ENCODE results near the gene ZCCHC24.
A peak's percentile ranks its signal among the peaks of the same experiment; 100 is the strongest.

Gene ZCCHC24

DNA sequence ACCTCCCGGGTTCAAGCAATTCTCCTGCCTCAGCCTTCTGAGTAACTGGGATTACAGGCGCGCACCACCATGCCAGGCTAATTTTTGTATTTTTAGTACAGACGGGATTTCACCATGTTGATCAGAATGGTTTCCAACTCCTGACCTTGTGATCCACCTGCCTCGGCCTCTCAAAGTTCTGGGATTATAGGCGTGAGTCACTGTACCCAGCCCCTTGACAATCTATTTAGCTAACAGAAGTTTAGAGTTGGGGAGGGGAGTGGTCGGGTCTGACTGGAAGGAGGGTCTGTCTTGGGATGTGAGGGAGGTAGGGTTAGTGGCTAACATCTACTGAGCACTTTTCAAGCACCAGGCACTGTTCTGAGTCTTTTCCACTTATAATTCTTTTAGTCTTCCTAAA lies 27.0 kb upstream of the ZCCHC24 start:
- no peak for DNase-seq

DNA sequence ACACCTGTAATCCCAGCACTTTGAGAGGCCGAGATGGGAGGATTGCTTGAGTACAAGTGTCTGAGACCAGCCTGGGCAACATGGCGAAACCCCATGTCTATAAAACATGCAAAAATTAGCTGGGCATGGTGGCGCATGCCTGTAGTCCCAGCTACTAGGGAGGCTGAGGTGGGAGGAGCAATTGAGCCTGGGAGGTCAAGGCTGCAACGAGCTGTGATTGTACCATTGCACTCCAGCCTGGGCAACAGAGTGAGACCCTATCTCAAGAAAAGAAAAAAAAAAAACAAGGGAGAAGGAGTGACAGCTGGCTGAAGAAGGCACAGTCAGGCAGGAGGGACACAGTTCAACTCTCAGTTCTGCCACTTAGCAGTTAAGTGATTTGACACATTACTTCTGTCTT lies 26.4 kb upstream of the ZCCHC24 start:
- DNase-seq = no peak

DNA sequence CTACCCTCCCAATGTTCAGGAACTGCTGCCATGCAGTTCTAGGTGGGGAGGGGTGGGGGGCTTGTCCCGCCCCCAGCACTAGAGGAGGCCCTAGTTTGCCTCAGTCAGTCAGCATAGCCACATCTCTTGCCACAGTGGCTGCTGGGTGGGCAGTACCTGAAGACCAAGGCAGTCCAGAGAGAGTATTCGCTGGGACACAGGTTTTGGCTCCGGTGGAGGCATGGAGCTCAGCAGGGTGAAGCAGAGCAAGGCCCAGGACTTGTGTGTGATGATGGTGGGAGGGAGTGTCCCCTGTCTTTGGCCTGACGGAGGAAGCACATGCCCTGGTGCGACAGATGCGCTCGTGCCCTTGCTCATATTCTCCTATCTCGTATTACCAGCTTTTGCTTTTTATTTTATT lies 24.7 kb upstream of the ZCCHC24 start:
- DNase-seq = no peak

DNA sequence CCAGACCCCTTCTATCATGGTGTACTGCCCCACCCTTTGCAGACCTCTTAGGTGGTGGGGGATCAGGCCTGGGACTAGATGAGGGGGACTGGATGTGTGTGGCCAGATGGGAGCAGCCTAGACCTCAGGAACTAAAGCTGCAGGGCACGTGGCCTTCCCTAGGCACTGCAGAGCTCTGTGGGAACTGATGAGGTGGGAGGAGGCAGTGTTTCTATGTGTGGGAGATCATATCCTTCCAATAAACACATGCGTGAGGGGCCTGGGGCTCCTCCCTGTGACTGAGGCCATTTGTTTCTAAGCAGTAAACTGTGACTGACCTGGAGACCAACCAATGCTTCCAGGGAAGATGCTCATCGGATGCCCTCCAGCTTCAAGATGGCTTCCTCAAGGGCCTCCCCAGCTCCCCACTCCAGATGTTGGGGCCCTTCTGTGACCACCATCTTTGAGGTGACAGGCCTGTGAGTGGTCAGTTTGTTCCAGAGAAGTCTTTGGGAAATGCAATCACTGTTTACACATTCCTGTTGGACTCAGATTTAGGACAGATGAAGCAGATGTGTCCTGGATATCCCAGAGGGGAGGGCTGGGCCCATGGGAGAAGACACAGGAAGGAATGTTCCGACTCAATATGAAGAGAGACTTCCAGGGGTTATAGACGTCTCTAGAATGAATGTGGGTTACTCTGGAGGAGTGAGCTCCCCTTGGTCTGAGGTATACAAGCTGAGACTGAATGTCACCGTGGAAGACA lies 23.6 kb upstream of the ZCCHC24 start:
- no peak for DNase-seq

DNA sequence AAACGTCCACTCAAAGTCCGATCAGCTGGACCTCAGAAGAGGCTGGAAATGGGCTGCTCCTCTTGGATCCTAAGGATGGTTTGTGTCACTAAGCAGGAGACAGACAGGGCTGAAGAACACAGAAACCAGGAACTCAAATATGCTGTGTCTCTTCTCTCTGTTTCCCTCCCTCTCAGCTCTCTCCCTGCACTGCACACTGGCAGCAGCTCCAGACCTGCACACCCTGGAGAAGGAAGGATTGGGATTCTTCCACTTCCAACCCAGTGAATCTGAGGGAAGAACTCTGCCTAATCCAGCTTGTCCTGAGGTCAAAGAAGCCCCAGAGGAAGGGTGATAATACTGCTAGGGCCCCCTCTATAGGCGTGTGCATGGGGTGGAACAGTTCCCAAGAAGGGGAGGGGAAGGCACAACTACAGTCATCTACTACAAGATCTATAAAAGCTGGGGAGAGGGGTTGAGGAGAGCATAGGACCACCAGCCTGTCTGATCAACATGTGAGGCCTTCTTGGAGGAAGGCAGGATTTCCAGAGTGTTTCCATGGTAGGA lies 22.7 kb upstream of the ZCCHC24 start:
- no peak for DNase-seq

DNA sequence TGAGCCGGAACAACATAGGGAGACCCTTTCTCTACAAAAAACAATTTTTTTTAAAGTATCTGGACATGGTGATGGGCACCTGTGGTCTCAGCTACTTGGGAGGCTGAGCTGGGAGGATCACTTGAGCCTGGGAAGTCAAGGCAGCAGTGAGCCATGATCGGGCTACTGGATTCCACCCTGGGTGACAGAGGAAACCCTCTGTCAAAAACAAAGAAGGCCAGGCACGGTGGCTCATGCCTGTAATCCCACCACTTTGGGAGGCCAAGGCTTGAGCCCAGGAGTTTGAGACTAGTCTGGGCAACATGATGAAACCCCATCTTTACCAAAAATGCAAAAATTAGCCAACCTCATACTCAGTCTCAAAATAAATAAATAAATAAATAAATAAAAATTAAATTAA lies 19.9 kb upstream of the ZCCHC24 start:
- no peak for DNase-seq

DNA sequence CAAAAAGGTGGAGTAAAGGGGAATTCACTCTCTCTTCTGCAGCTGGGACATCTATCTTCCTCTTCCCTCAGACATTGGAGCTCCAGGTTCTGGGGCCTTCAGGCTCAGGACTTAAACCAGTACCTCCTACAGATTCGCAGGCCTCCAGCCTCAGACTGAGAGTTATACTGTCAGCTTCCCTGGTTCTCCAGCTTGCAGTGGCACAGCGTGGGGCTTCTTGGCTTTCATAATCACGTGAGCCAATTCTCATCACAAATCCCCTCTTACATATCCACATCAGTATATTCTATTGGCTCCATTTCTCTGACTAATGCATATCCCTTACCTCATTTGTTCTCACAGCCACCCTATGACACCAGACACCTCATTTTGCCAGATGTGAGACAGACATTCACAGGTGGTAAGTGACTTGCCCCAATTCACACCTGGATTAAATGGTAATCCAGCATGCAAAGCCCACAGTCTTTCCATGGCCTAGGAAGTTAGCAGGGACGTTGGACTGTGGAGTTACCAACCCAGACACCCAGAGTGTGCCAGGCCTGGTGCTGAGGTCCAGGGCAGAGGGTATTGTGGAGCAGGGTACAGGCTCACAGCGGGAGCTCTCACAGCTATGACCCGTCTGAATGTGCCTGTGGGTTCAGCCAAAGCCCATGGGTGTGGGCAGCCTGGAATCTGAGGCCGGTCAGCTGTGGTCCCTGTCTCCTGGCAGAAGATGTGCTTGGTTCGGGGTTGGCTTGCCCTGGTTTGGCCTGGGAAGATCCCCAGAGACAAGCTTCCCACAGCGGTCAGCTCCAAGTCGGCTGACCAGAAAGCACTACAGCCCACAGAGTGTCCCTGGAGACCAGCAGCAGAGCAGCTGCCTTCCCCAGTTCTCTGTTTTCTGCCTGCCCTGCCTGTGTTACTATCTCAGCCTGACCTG lies 18.4 kb upstream of the ZCCHC24 start:
- DNase-seq = no peak

DNA sequence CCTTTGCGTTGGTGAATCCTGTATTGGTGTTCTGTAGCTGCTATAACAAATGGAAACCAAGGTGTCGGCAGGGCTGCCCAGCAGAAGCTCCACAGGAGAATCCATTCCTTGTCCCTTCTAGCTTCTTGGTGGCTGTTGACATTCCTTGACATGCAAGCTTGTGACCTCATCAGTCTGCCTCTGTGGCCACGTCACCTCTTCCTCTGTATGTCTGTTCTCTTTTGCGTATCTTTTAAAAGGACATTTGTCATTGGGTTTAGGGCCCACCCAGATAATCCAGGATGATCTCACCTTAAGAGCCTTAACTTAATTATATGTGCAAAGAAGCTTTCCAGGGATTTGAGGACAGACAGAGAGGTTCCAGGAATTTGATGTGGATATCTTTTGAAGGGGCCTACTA lies 15.3 kb upstream of the ZCCHC24 start:
- DNase-seq = no peak

DNA sequence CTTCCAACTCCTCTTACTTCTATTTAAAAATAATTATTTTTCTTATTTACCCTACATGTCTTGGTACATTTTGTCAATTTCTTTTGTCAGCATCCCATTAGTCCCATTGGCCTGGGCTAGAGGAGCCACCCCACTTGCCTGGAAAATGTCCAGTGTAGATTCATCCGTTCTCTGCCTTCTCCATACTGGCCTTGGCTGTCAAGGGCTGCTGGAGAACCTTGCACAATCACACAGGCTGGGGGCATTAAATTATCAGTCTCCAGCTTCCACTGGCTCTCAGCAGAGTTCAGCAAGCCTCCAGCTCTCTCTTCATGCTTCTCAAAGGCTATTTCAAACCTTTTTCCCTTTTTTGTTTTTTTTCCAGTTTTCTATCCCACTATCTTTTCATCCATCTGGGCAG lies 13.8 kb upstream of the ZCCHC24 start:
- DNase-seq = no peak

DNA sequence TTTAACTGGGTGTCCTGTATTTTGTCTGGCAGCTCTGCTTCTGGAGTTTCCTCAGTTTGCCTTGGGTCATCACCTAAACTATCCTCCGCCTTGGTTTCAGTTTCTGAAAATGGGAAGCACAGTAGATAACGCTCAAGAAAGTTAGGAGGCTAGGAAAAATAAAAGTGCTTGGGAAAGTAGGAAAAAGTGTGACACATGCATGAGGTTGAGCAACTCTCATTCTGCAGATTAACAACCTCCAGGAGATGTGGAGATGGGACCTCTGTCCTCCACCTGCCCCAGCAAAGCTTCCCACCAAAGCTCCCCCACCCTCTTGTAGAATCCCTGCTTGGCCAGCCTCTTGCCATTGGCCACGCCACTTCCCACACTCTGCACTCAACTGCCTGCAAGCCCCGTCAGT lies 13.1 kb upstream of the ZCCHC24 start:
- DNase-seq = no peak

DNA sequence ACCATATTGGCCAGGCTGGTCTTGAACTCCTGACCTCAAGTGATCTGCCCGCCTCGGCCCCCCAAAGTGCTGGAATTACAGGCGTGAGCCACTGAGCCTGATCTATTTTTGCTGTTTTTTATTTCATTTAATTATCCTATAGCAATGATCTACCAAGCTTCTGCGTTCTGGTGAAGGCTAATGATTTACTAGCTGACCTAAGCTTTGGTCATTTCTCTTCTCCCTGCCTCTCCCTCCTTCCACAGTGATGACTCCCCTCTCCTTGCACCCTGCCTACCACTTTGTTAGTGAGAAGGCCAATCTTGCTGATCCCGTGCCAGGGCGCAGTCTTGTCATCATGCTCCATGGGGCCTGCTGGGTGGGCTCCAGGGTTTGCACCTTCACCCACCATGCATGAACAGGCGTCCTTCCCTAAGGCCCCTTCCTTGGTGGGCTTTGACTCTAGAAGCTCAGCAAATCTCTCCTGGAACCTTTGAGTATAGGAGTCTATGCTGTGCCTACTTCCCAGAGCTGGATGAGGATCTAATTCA lies 11.9 kb upstream of the ZCCHC24 start:
- DNase-seq = no peak

DNA sequence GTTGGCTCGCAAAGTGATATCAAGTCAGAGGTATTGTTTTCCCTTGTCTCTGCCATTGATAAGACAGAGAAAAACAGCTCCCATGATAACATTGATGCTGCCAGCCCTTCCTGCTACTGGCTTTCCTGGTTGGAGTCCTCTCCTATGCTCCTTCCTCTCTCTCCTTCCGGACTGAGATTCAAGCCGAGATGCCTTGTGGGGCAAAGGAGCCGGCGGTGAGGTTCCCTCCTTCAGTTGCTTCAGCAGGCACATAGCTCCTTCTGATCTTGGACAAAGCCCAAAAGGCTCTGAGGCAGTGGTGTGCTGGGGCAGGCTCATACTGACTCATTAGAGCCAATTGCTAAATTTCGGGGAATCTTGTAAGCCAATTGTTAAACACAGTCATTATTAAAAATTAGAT lies 8.8 kb upstream of the ZCCHC24 start:
- peak; percentile 70 for DNase-seq

DNA sequence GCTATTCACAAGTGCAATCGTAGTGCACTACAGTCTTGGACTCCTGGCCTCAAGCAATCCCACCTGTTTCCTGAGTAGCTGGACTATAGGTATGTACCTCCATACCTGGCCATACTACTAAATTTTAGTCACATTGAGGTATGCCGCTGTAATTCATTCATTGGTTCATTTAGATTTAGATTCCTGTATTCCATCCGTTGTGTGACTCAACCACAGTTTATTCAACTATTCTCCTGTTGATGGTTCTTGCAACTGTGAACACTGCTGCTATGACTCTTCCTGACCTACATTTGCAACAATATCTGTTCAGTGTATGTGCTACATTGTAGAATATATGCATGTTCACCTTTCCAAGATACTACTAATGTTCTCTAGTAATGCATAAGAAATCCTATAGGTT lies 8.0 kb upstream of the ZCCHC24 start:
- DNase-seq = no peak

DNA sequence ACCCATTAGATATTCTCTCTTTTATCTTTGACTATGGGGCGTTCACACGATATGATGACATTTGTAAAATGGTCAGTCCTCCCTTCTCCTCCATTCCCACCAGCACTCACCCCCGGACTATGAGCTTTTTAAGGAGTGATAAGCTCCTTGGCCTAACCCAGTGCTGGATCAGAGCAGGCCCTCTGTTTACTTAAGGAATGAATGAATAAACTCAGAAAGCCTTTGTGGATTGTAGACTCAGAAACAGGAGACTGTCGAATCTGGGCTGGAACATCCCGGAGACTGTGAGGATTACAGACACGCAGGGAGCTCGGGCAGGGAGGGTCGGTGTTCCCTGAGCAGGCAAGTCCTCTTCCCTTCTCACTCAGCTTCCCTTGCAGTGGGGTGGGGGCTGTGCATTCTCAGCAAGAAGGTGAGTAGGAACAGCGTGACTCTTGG lies 6.8 kb upstream of the ZCCHC24 start:
- DNase-seq = no peak

DNA sequence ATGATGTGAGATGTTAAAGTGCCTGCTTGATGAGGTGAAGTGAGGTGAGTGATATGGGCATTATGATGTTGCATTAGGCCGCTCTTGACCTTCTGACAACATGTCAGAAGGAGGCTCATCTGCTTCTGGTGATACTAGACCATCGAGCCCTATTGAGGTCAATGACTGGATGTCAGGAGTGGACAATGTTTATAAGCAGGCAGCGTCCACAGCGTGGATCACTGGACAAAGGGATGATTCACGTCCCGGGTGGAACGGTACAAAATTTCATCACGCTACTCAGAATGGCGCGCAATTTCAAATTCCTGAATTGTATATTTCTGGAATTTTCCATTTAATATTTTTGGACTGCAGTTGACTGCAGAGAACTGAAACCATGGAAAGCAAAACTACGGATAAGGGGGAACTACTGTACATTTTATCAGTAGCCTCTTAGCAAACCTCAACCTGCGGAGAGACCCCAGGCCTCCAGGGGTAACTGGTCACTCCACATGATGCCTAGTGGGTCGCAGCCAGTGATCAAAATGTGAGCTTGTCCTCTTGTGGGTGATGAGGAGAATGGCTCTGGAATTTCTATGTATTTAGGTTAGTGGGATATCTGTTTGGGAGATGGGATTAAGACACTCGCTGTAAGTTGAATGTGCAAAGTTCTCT lies 5.7 kb upstream of the ZCCHC24 start:
- no peak for DNase-seq

DNA sequence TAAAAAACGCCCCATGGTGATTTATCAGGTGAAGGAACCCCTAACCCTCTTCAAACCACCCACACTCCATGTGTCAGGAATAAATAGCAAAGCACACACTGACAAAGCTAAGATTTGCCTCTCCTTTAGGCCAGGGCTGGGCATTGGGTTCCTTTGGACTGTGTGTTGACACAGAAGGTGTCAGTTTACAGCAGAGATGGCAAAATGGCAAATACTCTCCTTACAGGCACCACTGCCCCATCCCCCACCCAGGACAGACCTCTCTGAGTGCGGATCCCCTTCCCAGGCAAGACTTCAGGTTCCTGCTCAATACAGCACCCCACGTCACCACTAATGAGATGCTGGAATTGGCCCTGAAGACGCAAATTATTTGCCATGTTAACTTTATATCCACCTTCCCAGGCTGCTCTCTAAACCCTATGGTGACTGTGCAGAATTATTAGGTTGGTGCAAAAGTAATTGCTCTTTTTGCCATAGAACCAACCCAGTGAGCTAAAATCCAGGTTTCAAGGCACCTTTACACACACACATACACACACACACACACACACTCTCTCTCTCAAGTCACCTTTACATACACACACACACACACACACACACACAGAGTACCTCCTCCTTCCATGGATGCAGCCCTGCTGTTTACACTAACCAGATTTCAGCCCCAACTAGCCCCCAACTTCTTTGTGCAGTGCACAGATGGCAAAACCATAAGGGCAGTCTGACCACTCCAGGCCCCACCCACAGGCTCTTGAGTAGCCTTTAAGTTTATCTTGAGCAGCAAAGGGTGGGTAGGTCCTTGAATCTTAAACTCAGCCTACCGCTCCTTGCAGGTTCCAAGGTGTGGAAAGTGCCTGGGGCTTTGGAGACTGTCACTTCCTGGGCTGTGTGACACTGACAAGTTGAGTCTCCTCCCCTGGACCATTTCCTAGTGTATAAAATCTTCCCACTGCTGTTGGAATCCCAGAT lies 4.0 kb upstream of the ZCCHC24 start:
- no peak for DNase-seq

DNA sequence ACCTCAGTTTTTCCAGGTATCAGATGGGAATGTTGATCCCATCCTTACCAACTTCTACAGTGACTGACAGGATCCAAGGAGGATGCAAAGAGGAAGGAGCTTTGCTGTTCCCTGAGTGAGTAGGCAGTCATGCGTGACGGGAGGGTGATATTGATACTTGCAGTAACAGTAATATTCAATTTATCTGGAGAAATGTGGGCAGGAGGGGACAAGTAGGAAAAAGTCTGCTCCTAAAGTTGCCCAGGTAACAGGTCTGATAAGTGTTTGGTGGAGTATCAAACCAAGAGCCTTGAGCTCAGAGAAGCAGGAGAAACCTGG lies 3.3 kb upstream of the ZCCHC24 start:
- DNase-seq = no peak

DNA sequence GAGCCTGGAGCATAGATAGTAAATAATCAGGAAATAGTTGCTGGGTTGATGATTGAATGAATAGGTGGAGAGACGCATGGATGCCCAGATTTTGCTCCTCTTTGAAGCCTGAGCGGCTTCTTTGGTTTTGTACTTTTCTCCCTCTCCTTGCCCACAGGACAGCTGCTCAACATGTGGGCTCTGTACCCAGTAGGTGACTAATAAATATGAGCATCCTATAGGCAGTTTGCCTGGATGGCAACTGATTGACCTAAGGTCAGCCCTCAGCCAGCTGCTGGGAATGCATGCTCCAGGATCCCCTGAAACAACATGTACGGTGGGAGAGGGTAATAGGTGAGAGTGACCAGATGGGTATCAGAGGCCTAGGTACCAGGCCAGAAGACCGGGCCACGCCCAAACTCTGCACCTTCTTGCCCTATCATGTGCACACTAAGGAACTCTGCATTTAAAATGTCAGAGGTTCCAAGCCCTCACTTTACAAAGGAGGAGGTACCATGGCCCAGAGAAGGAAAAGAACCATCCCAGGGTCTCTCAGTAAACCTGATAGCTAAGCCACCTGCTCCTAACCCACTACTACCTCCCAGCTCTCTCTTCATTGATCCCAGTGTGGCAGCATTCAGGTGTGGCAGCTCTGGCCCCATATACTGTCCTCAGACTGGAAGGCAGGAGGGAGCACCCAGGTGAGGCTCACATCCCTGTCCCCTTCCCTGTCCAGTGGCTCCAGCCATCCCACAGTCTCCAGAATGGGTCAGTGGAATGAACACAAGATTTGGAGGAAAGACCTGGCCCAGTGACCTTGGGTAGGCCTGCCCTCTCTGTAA lies 2.7 kb upstream of the ZCCHC24 start:
- DNase-seq = no peak

DNA sequence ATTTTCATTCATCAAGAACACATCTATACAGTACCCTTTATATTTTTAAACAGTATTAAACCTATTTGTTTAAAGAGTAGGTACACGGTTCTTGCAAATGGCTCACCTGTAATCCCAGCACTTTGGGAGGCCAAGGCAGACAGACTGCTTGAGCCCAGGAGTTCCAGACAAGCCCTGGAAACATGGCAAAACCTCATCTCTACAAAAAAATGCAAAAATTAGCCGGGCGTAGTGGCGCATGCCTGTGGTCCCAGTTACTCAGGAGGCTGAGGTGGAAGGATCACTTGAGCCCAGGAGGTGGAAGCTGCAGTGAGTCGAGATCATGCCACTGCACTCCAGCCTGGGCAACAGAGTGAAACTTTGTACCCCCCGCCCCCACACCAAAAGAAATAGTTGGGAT lies 1.8 kb upstream of the ZCCHC24 start:
- DNase-seq = peak; percentile 40

DNA sequence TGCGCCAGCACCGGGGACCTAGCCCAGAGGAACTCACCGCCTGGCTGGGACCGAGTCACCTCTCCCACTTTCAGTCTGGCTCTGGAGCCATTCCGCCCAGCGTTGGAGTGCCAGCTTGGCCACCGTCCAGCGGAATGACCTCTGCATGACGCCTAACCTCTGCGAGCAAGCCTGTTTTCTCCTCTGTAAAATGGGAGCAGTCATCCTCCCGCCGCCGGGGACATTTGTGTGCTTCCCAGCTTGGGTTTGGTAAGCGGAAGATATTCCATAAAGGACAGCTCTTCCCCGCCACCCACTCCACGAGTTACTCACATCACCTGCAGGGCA lies 1.3 kb upstream of the ZCCHC24 start:
- DNase-seq = no peak

All from fibroblast of skin of abdomen (primary cell).